DLD1 (cell line): ENCODE results near the gene SCLY.

Experiments
- in situ Hi-C: cut with HindIII; loops from 2 replicates; pipeline ENCODE4 v1.10.0; 2017; ENCODE audit warnings: low sequenced_read_pairs

Gene SCLY

DNA sequence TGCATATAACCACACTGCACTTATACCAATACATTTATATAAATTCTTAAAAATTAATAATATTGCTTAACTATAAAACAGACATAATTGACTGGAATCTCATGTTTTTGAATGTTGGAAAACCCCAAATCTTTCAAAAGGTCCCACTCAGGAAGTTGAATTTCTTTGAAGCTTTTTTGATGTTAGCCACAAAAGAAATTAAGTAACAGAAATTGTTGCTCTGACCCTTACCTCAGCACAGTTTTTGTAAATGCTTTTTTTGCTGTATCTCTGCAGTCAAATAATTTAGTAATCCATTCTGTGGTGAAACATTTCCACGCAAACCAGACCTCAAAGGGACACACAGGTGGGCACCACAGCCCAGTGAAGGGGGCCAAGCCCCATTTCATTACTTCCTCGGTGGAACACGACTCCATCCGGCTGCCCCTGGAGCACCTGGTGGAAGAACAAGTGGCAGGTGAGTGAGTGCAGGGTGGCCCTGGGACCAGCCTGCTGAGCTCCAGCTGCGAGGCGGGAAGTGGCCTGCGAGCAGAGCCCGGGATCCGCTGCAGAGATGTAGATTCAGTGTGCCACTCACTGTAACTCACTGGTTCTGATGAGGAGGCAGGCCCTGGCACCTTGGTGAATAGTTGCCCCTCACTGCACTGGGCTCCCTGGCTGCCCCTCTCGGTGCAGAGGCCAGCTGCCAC lies 8.4 kb downstream of the SCLY start:
- in situ Hi-C loops, result no loop called here

- in situ Hi-C loops, result no loop called here
Observed at GRCh38 chr2:238069877-238070276, 9.1 kb downstream of the SCLY start.

GRCh38 chr2:238075397-238075796 lies 14.6 kb downstream of the SCLY start:
- in situ Hi-C loops, result no loop called here

GRCh38 chr2:238077292-238077691 lies 16.5 kb downstream of the SCLY start:
- in situ Hi-C loops, result no loop called here

DNA sequence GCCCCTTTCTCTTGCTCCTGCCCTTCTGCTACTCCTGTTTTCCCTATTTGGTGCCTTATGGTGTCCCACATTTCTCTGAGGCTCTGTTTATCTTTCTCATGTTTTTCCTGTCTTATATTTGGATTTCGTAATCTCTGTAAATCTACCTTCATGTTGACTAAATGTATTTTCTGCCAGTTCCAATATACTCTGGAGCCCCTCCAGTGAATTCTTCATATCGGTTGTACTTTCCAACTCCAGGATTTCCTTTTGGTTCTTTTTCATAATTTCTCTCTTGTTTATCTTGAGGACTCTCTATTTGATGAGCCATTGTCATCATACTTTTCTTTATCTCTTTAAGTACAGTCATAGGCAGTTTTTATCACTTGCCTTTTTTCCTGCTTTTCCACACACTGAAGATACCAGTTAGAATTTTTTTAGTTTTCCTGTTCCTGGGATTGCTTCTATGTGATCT lies 19.1 kb downstream of the SCLY start:
- in situ Hi-C loops, result no loop called here

DNA sequence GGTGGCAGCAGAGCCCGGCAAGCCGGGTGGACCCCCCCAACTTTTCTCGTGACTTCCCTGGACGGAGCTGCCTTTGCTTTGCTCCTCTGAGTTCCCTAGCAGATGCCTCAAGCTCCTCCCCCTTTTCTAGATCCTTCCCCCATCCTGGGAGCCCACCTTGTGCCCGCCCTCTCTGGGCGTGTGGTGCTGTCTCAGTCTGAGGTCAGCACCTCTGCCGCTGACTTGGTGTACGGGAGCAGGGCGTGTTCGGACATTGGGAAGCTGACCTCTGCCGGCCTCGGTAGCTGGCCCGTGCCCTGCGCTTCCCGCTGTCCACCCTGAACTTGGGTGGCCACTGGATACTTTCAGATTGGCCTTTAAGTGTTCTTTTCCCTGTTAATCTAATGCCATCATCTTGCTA lies 19.7 kb downstream of the SCLY start:
- in situ Hi-C loops, result no loop called here

DNA sequence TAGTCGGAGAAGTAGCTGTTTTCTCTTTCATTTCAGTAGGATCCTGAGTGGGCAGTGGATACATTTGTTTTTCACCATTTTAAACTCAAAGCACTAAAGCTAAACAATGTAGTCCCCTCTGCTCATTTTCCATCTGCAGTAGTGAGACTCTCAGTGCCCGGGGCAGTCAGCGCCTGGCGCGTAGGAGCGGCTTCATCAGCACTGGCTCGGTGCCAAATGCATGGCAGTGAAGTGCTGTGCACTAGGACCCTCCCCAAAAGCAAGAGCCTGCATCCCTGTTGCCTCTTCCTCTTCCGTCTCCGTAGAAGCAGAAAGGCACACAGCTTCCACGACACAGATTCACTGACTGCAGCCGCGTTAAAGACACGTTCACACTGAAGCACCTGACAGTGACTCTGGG lies 20.3 kb downstream of the SCLY start:
- in situ Hi-C loops, result no loop called here

GRCh38 chr2:238081561-238081960 lies 20.8 kb downstream of the SCLY start:
- in situ Hi-C loops, result no loop called here

DNA sequence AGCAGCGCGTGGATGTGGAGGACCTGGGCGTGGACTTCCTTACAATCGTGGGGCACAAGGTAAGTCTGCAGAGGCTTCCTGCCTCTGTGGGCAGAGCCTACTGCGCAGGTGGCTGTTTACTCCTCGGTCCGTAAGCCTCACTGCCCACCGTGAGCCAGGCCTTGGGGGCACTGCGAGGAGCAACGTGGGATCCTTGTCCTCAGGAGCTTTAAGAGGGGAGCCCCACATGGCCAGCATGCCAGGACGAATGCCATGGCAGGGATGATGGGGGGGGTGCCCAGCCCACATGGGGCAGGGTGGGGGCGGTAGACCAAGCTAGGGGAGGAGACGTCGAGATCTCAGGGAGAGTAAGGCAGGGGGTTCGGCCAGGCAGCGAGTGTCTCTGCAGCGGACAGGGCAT lies 21.4 kb downstream of the SCLY start:
- in situ Hi-C loops, result no loop called here

GRCh38 chr2:238082827-238083226 lies 22.0 kb downstream of the SCLY start:
- in situ Hi-C loops, result no loop called here

- in situ Hi-C loops, result no loop called here
Observed at GRCh38 chr2:238083919-238084318, 23.1 kb downstream of the SCLY start.

GRCh38 chr2:238084761-238085160 lies 24.0 kb downstream of the SCLY start:
- in situ Hi-C loops, result no loop called here

DNA sequence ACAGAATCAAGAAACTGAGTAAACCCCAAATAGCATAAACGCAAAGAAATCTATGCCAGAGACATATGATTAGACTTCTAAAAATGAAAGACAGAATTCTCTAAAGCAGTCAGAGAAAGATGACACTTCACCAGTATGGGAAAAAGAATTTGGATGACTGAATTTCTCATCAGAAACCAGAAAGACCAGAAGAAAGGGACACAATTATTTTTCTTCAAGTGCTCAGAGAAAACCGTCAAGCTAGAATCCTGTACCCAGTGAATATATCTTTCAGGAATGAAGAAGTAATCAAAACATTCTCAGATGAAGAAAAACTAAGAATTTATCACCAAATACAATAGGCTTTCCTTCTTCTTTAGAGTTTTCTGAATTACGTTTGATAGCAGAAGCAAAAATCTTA lies 25.1 kb downstream of the SCLY start:
- in situ Hi-C loops, result no loop called here

- in situ Hi-C loops, result no loop called here
Observed at GRCh38 chr2:238087211-238087610, 26.4 kb downstream of the SCLY start.

- in situ Hi-C loops, result no loop called here
Observed at GRCh38 chr2:238090887-238091286, 30.1 kb downstream of the SCLY start.

- in situ Hi-C loops, result no loop called here
Observed at GRCh38 chr2:238091436-238092060, 30.7 kb downstream of the SCLY start.

DNA sequence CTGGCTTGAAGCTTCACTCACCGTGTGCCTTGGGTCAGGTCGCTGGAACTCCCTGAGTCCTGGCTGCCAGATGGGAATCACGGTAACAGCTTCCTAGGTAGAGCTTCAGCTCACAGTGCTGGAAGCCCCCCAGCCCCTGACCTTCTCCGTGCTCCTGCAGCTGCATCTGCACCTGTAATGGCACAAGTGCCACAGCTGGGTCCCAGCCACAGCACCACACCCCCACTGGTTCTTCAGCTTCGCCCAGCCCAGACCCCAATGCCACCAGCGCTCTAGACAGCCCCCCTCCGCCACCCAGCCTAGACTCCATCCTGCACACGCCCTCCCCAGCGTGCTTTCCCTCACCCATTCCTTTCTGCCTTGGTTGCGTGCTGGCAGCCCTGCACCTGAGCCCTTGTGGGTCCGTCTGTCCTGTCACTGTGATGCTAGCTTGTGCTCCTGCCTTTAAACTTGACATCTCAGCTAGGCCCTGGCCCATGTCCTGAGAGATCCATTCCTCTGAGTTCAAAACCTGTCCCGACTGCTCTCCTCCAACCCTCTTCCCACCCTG lies 31.8 kb downstream of the SCLY start:
- in situ Hi-C loops, result no loop called here

- in situ Hi-C loops, result no loop called here
Observed at GRCh38 chr2:238093181-238094140, 32.7 kb downstream of the SCLY start.

GRCh38 chr2:238094438-238095022 lies 33.7 kb downstream of the SCLY start:
- in situ Hi-C loops, result no loop called here

GRCh38 chr2:238095143-238095542 lies 34.3 kb downstream of the SCLY start:
- in situ Hi-C loops, result no loop called here
